GM23338 (cell line): ENCODE data around the gene TTC16.

Source experiments
- CREB1 ChIP-seq: fragments of 250-450 bp; sonication (Bioruptor Pico); IDR thresholded peaks from 2 replicates; pipeline ENCODE4 v1.5.0; 2020; ENCODE audit warnings: low read depth, mild to moderate bottlenecking, moderate library complexity
- CTCF ChIP-seq, 2 experiments: fragments of 200-600 bp in 1 of 2; sonication (generic) in 1 of 2; conservative IDR thresholded peaks; 2 replicates each; pipeline versions ENCODE4 v1.5.1 to v1.6.1; 2016 to 2017; ENCODE audit warnings: antibody characterized with exemption in 2 of 2, low read depth in 2 of 2, mild to moderate bottlenecking in 2 of 2, moderate library complexity in 1 of 2
- ETS1 ChIP-seq: IDR thresholded peaks from 2 replicates; pipeline ENCODE4 v1.6.1; 2016; ENCODE audit warnings: antibody characterized with exemption
- EZH2 ChIP-seq: fragments of 200-600 bp; sonication (generic); IDR thresholded peaks from one replicate; pipeline ENCODE4 v1.8.0; 2017; ENCODE audit warnings: antibody characterized with exemption, mild to moderate bottlenecking, low read depth; ENCODE audit not compliant: unreplicated experiment
- EZH2phosphoT487 ChIP-seq: fragments of 200-600 bp; sonication (generic); IDR thresholded peaks from one replicate; pipeline ENCODE4 v1.8.1; 2018; ENCODE audit warnings: antibody characterized with exemption; ENCODE audit not compliant: unreplicated experiment
- JUNB ChIP-seq: IDR thresholded peaks from one replicate; pipeline ENCODE4 v1.6.1; 2016; ENCODE audit warnings: antibody characterized with exemption; ENCODE audit not compliant: unreplicated experiment
- POLR2AphosphoS5 ChIP-seq: IDR thresholded peaks from 2 replicates; pipeline ENCODE4 v1.6.1; 2016; ENCODE audit warnings: antibody characterized with exemption, low read depth
- REST ChIP-seq: IDR thresholded peaks from one replicate; pipeline ENCODE4 v1.6.1; 2018; ENCODE audit warnings: antibody characterized with exemption; ENCODE audit not compliant: unreplicated experiment
- STAT1 ChIP-seq: IDR thresholded peaks from one replicate; pipeline ENCODE4 v1.6.1; 2016; ENCODE audit warnings: antibody characterized with exemption; ENCODE audit not compliant: unreplicated experiment
- ZNF114 ChIP-seq: fragments of 250-450 bp; sonication (Bioruptor Pico); IDR thresholded peaks from 2 replicates; pipeline ENCODE4 v1.5.0; 2020; ENCODE audit warnings: mild to moderate bottlenecking, moderate library complexity
- ZNF462 ChIP-seq: fragments of 250-450 bp; sonication (Bioruptor Pico); IDR thresholded peaks from 2 replicates; pipeline ENCODE4 v1.5.0; 2020; ENCODE audit warnings: mild to moderate bottlenecking, moderate library complexity

GRCh38 chr9:127776195-127776923 is 60.5 kb downstream of the TTC16 start:
- TF ChIP-seq REST (no peak), CTCF (conservative IDR thresholded peaks at IDR 0.05; ENCODE audit: low read depth in 2 of 2) (no peak), POLR2AphosphoS5 (no peak), EZH2 (no peak), ZNF462 (no peak), CREB1 (CRISPR knock-in tag) (no peak), JUNB (no peak), ETS1 (no peak), EZH2phosphoT487 (no peak), STAT1 (no peak), ZNF114 (CRISPR knock-in tag) (no peak)
